ENCODE results near the gene PAK6.

Gene PAK6

DNA sequence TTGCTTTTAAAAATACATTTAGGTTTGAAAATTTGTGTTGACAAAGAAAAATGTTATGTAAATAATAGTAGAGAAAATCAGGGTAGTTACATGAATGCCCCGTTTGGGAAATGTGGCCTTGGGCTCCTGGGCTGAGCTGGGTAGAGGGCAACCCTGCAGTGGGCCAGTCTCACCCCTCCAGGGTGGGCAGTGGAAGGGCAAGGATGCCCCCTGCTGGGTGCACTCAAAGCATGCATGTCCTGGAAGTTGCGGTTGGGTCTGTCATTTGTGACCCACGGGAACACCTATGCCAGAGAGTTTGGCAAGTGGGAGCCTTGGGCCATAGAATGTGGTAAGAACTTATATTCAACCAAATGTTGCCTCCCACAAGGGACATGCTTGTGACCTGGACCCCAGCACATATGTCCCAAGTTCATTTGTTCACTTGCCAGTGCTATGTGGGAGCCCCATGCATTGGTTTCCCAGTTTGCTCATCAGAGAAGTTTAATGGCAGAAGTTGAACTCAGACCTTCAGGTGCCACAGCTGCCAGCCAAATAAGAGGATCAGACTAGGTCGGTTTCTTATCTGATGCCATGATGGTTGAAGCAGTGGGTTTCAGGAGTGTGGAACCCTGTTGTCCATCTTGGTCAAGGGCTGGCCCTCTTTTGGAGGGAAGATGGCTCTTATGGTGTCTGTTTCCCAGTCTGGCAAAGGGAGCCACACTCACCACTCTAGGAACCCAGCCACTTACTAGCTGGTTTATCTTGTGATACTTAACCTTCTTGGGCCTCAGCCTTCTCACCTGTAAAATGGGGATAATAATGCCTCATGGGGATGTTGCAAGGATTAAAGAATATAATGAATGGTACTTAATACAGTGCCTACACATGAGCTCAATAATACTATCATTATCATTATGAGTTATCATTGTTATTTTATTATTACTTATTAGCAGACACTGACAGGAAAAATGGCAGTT, 71.4 kb downstream of the PAK6 start:
- no peak for DNase-seq (ENCODE audit: low read depth, low spot score)

DNA sequence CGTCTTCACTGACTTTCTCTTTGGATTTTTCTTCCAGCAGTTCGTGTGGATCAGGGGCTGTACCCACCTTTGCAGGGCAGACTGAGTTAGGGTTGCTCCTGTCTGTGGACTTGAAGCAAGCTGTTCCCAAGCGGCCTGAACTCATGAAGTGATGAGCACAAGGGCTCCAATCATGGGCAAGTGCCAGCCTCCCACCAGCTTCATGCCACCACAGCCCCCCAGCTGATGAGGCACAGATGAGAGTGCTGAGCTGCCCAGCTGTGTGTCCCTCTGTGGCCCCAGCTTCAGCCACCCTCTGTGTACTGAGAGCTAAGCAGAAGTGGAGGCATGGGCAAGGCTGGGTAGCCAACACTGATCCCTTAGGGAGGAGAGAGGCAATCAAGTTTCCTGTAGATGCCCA, 72.1 kb downstream of the PAK6 start:
- no peak for DNase-seq (ENCODE audit: low read depth, low spot score)

DNA sequence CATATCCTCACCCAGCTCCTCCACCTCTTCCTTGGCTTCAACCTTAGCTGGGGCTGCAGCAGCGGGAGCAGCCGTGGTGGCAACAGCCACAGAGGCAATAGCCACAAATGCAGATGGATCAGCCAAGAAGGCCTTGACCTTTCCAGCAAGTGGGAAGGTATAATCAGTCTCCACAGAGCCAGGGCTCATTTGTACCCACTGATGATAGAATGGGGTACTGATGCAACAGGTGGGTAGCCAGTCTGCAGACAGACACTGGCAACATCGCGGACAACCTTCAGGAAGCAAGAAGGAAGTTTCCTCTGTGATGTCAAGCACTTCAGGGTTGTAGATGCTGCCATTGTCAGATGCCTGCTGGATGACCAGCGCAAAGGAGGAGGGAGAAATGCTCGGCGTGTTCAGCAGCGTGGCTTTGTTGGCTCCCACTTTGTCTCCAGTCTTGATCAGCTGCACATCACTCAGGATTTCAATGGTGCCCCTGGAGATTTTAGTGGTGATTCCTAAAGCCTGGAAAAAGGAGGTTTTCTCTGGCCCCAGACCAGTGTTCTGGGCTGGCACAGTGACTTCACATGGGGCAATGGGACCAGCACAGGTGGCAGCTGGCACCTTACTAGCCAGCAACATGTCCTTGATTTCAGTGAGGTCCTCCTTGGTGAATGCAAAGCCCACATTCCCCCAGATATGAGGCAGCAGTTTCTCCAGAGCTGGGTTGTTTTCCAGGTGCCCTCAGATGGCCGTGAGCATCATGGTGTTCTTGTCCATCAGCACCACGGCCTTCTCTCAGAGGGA, 73.7 kb downstream of the PAK6 start:
- DNase-seq (ENCODE audit: low read depth, low spot score): no peak

DNA sequence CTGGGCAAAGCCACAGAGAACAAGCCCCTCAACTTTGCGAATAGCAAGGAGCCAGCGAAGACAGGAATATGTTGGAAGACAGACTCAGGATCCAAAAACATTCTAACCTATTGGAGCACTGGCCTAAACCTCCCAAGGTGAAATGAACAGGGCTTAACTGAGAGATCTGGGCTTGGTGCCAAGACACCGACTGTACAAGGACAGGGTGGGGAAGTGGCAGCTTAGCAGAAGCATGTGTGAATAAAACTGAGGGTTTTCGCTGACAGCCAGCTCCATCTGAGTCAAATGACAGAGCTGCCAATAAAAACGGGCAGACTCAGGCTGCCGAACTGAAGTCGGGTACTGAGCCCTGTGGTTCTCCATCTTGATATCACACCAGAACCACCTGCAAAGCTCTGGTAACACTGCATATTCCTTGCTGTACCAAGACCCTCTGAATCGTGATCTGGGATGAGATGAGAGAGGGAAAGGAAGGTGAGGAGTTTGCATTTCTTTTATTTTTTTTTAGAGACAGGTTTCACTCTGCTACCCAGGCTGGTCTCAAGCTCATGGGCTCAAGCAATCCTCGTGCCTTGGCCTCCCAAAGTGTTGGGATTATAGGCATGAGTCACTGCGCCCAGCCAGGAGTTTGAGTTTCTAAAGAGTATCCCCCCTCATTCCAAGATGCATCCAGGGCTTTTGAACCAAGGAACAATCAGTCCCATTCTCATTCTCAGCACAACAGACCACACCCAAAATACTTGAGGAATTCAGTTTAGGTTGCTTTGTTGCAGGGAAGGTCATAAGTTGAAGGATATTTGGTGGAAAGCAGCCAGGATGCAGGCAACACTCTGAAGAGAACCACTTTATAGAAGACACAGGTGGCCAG, 74.9 kb downstream of the PAK6 start:
- no peak for DNase-seq (ENCODE audit: low read depth, low spot score)

DNA sequence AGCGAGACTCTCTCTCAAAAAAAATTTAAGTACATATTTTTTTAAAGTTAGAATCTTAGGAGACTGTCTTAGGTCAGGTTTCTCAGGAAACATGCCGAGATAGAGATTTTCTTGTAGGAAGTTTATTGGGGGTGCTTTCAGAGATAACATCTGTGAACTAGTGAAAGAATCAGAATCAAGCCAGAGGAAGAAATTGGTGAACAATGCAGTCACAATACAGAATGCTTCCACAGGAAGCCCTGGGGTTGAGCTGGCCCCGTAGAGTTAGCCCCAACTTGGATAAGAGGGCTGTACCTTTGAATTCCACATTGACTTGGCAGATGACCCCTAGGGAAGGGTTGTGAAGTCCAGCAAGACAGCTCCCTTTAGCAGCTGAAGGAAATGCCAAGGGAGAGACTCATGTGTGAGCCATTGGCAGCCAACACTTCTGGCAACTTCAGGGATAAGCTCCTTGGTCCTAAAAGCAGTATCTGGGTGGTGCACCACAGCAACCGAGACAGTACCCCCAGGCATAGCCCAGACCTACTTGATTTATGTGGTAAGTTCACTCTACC, 75.9 kb downstream of the PAK6 start:
- no peak for DNase-seq (ENCODE audit: low read depth, low spot score)

DNA sequence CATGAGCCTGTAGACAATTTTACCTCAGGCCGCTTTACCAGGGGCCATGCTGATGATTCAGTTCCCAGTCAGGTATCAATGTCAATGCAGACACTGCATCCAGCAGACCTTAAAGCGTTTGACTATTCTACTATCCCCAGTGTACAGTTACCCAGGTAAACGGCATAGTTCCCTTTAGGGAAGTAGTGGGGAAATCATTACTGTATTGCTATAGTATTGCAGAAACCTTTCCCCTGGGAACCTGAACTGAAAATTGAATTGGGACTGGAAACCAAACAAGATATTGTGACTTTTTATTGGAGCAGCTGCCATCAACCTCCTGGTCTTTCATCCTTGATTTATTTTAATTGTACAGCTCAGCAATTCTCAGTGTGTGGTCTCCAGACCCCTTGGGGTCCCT, 78.1 kb downstream of the PAK6 start:
- DNase-seq (ENCODE audit: low read depth, low spot score): no peak

DNA sequence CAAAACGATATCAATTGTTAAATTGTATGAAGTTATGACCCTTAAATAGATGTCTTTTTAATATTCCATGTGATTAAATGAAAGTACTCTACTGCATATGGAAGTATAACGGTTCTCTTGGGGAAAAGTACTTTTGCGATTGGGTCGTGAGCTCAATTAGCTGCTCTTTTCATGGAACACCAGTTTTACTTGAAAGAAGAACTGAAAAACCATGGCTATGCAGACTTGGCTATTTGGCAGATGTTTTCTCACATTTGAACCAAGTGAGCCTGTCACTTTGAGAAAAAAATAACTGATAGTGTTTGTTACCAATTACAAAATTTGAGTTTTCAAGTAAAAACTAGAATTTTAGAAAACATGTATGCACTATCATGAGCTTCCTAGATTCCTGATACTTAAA, 78.7 kb downstream of the PAK6 start:
- DNase-seq (ENCODE audit: low read depth, low spot score): no peak

DNA sequence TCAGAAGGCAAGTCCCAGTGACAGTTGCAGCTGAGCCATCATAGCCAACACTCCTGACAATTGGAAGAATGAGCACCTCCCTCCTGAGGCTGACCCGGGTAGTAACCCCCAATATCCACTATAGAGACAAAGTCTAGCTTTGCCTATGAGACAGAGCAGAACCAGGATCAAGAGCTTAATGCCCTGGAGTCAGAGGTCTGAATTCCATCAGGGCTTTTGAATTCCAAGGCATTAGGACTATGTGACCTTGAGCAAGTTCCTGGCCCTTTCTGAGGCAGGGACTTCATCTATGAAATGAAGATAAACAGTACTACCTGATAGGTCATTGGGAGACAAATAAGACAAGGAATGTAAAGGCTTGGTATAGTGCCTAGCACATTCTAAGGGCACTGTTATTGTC, 81.5 kb downstream of the PAK6 start:
- DNase-seq (ENCODE audit: low read depth, low spot score): no peak

DNA sequence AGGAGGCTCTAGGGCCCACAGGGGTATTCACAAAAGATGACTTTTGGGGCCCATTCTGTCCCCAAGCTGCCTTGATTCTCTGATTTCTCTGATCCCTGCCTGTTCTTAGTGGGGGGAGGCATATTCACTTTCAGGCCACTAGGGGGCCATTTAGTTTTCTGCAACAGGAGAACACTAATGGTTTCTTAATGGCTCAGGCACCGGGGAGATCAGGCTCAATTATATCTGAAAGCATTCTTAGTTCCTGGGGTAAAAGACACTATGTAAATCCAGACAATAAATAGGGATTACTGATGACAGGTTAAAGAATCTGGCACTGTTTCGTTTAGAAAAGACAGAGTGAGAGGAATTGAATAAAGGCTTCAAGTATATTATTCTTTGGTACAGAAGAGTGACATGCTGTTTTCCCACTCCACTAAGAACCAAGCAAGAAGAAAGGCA, 82.1 kb downstream of the PAK6 start:
- no peak for DNase-seq (ENCODE audit: low read depth, low spot score)

DNA sequence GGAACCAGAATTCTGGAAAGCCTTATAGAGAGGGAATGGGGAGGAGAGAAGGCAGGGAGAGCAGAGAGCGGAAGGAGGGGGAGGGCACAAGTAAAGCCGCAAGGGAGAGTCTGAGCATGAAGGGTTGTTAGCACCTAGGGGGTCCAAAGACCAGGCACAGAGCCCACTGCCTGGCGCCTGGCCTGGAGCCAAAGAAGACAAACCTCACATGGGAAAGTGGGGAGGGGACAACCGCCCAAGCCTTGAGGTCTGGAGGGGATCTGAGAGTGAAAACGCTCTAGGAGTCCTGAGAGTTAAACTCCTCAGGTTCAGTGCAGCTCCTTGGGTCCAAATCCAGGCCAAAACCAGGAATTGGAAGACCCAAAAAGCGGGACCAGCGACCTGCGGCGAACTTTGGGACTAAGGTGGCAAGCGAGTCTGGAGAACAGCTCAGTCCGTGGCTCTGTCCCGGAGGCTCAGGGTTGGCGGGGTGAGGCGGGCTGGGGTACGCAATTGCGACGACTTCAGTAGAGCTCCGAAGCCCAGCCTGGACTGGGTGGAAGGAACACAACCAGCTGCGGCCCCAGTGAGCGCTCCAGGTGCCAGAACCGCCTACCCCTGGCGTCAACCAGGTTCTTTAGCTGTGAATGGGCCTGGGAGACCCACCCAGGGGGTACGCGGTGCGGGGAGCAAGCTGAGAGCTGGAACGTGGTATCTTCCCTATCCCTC, 83.8 kb downstream of the PAK6 start:
- no peak for DNase-seq (ENCODE audit: low read depth, low spot score)

DNA sequence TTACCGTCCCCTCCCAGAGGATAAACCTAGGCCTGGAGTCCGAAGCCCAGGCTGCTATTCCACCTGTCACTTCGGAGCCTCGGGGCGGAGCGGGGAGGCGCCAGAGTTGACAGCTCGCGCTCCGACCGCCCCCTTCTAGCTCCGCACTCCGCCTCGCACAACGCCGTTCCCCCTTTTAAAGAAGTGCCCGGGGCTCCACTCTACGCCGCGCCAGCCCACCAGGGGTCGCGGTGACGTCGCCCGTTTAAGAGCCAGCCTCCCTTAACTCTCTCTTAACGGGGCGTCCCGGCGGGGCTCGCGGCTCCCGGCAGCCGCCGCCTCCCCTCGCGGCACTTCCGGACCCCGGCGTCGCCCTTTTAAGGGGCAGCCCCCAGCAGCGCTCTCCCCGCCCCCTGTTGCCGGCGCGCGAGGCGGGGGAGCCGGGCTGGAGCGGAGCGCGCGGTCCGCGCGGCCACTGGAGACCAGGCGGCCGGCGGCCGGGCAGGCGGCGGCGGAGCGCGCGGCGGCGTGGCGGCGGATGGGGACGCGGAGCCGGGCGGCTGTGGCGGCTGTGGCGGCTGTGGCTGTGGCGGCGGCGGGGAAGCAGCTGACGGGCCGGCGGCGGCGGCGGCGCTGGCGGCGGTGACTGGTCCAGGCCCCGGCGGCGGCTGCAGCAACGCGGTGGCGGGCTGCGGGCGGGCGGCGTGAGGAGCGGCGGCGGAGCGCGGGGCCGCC, 84.5 kb downstream of the PAK6 start, which contains the start of gene INAFM2:
INAFM2 (plus strand) TSS at position 454 of the 714 bp plus-strand sequence. CDS start 364 bp downstream, outside the sequence.
- DNase-seq (ENCODE audit: low read depth, low spot score): peak; percentile 88

DNA sequence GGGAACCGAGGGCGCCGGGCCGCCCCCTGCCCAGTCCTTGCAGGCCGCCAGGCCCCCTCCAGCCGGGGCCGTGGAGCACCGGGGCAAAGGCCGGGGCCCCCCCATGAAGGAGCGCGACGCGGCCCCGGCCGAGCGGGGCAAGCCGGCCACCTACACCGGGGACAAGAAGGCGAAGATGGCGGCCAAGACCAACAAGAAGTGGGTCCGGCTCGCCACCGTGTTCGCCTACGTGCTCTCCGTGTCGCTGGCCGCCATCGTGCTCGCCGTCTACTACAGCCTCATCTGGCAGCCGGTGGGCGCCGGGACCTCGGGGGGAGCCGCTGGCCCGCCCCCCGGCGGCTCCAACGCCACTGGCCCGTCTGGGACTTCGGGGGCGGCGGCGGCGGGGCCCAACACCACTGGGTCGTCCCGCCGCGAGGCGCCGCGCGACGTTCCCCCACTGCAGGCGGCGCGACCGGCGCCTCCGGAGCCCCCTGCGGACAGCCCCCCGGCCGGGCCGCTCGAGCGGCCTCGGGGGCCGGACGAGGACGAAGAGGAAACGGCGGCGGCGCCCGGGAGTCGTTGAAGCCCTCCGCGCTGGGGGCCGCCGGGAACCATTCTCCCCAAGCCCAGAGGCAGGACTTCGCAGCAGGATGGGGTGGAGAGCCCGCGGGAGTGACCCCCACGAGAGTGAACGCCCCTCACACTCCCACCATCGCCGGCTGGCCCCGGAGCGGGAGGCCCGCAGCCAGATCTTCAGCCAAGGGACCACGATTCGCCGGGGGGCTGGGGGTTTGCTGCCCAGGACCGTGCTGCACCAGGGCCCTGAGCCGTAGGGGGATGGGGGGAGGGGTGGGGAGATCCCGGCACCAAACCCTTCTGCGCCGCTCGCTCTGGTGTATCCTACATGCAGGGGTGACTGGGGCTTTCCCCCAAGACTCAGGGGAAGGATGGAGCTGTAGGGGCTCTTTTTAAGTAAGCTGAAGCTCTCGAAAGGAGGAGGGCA, 85.4 kb downstream of the PAK6 start:
- DNase-seq (ENCODE audit: low read depth, low spot score): no peak

DNA sequence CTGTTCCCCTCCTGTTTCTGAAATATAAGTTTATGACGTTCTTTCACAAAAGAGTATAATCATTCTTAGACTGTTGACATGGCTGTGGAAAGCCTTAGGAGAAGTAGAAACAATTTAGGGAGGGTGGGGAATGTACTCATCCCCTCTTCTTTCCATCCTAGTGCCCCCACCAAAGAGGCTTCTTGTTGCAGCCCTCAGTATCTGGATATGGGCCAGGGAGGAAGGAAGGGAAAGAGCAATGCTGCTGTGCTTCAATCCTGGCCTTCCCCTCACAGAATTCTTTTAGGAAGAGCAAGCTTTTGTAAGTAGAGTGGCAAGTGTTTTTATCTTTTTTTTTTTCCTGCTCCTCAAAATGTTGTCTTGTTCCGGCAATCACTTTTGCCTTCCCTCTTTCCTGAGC, 86.3 kb downstream of the PAK6 start:
- no peak for DNase-seq (ENCODE audit: low read depth, low spot score)

DNA sequence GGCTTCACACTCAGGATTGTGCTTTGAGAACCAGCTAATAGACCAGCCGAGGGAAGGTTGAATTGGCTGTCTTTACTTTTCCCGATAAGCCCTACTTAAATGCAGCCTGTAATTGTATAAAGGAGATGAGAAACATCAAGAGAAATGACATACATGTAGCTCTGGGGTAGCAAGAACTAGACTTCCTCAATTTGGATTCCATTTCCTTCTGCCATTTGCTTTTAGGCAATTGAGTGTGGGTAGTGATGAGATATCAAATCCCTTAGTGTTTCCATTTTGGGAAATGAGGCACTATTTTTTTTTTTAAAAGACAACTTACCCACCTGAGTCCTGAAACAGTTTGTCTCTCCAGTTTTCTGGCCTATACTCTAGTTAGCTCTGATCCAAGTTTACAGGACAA, 86.8 kb downstream of the PAK6 start:
- DNase-seq (ENCODE audit: low read depth, low spot score): no peak
